Activated CD4-positive, alpha-beta T cell treated with anti-CD3 and anti-CD28 coated beads for 36 hours (primary cell): ENCODE data around the gene XRCC5. TPM values are rescaled to one million over a fixed set of nuclear protein-coding genes. Genes with fewer than 3 reads are reported as not detected.

Experiments used
- ATAC-seq: fragments of 200-7000 bp; cut with Tn5 transposase; one replicate; pipeline ENCODE4 v1.10.0; 2021; ENCODE audit warnings: mild to moderate bottlenecking, moderate library complexity
- CTCF ChIA-PET: fragments of 350-600 bp; sonication (Branson Sonifier 250); formaldehyde crosslinking; loops from one replicate; lab custom pipeline; 2021; ENCODE audit warnings: antibody characterized with exemption; lab: Charles Lee
- POLR2A ChIA-PET: fragments of 350-600 bp; sonication (Branson Sonifier 250); formaldehyde crosslinking; loops from one replicate; lab custom pipeline; 2021; ENCODE audit warnings: antibody characterized with exemption, inconsistent platforms; lab: Charles Lee
- DNase-seq: peaks from one replicate; pipeline ENCODE4 v3.0.0-alpha.2; 2020
- H3K27ac Mint-ChIP-seq: one replicate; pipeline ENCODE4 v1.8.0; 2021; ENCODE audit warnings: mixed read lengths
- H3K27me3 Mint-ChIP-seq: one replicate; pipeline ENCODE4 v1.8.0; 2021; ENCODE audit warnings: mixed read lengths
- H3K36me3 Mint-ChIP-seq: one replicate; pipeline ENCODE4 v1.8.0; 2021; ENCODE audit warnings: low read depth, mixed read lengths
- H3K4me1 Mint-ChIP-seq: one replicate; pipeline ENCODE4 v1.8.0; 2021; ENCODE audit warnings: mixed read lengths
- H3K4me3 Mint-ChIP-seq: one replicate; pipeline ENCODE4 v1.8.0; 2021; ENCODE audit warnings: mild to moderate bottlenecking, moderate library complexity, mixed read lengths
- H3K9me3 Mint-ChIP-seq: one replicate; pipeline ENCODE4 v1.8.0; 2021; ENCODE audit warnings: low read depth, mixed read lengths
- intact Hi-C, 2 experiments: fragments of 100-400 bp; cut with DNase I in 1 of 2; cut with micrococcal nuclease in 1 of 2; formaldehyde crosslinking; loops; one replicate each; pipeline versions ENCODE4 v1.14.2 to v1.15.1; 2022 to 2024; cut with DNase I, micrococcal nuclease
- total RNA-seq, 2 experiments: library from RNA; stranded (reverse); gene quantifications; one replicate each; pipeline ENCODE4 v1.2.3, GENCODE V29; 2021

XRCC5 gene
- total RNA-seq, 2 experiments from 2014 or later, result 395 to 536 TPM

- no peak overlapping the region for H3K4me3 Mint-ChIP-seq
- CTCF ChIA-PET, result interaction anchor here (1.2 to 2.4 kb wide), 2 partner anchors 18 to 26 kb away, joined by 3 to 7 read pairs; no protein-coding TSS in a partner anchor
- POLR2A ChIA-PET, result no interaction called here
- no peaks in the 10 kb centered on the region for H3K27me3 Mint-ChIP-seq
- peaks cover 71% of the 10 kb centered on the region for H3K4me1 Mint-ChIP-seq
- no peak for DNase-seq
- intact Hi-C loops, result no loop called here
- no peak for ATAC-seq
- no peaks in the 10 kb centered on the region for H3K9me3 Mint-ChIP-seq
- H3K36me3 Mint-ChIP-seq, result peaks cover 64% of the 10 kb centered on the region
- H3K27ac Mint-ChIP-seq, result peak overlapping the region; percentile 49
Observed at GRCh38 chr2:216189410-216189809, 80.3 kb downstream of the XRCC5 start.

DNA sequence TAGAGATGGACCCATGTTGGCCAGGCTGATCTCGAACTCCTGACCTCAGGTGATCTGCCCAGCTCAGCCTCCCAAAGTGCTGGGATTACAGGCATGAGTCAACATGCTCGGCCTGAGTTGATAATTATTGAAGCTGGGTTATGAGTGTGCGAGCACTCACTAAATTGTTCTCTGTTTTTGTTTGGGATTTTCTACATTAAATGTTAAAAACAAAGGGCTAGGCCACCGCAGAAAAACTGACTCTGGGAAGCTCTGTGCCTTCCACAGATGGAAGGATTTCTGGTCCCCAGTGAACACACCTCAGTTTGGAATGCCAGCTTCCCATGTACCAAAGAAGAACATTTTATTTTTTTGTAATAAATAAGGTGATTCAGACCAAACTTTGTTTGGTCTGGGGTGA, 83.0 kb downstream of the XRCC5 start:
- DNase-seq (no peak), ATAC-seq (no peak)
- Mint-ChIP-seq H3K27ac (peak overlapping the region; percentile 38), H3K4me3 (no peak overlapping the region), H3K27me3 (no peaks in the 10 kb centered on the region), H3K36me3 (peaks cover 77% of the 10 kb centered on the region), H3K4me1 (peaks cover 72% of the 10 kb centered on the region), H3K9me3 (no peaks in the 10 kb centered on the region)
- ChIA-PET POLR2A (no interaction called here), CTCF (no interaction called here)
- intact Hi-C loops, result no loop called here

DNA sequence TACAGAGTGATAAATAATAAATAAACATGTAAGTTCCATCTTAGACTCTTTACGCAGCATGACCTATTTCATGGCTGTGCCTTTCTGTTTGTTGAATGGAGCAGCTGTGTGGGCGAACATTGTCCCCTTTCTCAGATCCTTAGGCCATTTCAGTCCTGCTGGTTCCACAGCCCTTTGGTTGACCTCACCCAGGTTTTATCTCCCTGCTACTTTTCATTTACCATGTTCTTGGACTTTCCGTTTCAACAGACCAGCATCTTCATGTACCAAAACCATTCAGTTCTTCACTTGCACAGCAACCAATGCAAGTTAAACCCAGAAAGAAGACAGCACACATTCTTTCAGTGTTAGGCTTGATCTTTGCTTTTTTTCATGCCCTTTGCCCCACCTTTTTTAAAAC, 83.8 kb downstream of the XRCC5 start:
- Mint-ChIP-seq H3K36me3 (peaks cover 80% of the 10 kb centered on the region), H3K27ac (peak overlapping the region; percentile 40), H3K27me3 (no peaks in the 10 kb centered on the region), H3K9me3 (no peaks in the 10 kb centered on the region), H3K4me3 (no peak overlapping the region), H3K4me1 (peaks cover 71% of the 10 kb centered on the region)
- DNase-seq (no peak), ATAC-seq (no peak)
- intact Hi-C loops, result no loop called here
- ChIA-PET POLR2A (no interaction called here), CTCF (interaction anchor here (1.3 kb wide), 1 partner anchor 23 kb away, joined by 3 read pairs; no protein-coding TSS in a partner anchor)

DNA sequence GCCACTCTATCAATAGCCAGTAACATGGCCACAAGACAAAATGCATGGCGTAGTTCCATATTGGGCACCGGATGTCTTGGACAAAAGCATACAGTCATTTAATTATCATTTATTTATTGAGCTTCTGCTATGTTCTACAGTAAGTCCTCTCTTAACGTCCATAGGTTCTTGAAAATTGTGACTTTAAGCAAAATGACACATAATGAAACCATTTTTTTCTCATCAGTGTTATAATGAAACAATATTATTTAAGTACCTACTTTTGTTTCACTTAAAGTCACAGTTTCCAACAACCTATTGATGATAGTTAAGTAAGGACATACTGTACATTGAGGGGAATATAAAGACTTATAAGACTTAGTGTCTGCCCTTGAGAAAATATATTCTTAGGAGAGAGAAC, 84.9 kb downstream of the XRCC5 start:
- DNase-seq (no peak), ATAC-seq (peak; percentile 19)
- H3K36me3 Mint-ChIP-seq, result peaks cover 80% of the 10 kb centered on the region
- H3K27me3 Mint-ChIP-seq, result no peaks in the 10 kb centered on the region
- ChIA-PET POLR2A (interaction anchor here (2.2 kb wide), 1 partner anchor 12 kb away, joined by 12 read pairs; no protein-coding TSS in a partner anchor), CTCF (interaction anchor here (1.2 to 1.3 kb wide), 2 partner anchors 9 to 22 kb away, joined by 3 to 5 read pairs; no protein-coding TSS in a partner anchor)
- peaks cover 68% of the 10 kb centered on the region for H3K4me1 Mint-ChIP-seq
- no peaks in the 10 kb centered on the region for H3K9me3 Mint-ChIP-seq
- intact Hi-C loops, result loop anchor here (1.0 to 2.0 kb wide), 3 partner anchors 29 to 155 kb away; no protein-coding TSS in a partner anchor
- peak overlapping the region; percentile 18 for H3K4me3 Mint-ChIP-seq
- H3K27ac Mint-ChIP-seq, result peak overlapping the region; percentile 92

DNA sequence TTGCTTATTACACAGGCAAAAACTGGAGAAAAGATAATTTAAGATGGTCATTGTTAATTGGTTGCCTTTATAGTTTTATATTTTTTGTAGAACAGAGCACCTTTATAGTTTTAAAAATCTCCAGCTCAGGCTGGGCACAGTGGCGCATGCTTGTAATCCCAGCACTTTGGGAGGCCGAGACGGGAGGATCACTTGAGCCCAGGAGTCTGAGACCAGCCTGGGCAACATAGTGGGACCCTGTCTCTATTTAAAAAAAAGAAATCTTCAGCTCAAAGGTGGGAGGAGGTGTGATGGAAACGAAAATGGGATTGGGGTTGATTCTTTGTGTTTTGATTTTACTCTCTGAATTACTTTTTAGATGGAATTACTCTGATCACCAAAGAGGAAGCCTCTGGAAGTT, 85.4 kb downstream of the XRCC5 start:
- DNase-seq, result no peak
- ATAC-seq, result no peak
- Mint-ChIP-seq H3K27me3 (no peaks in the 10 kb centered on the region), H3K4me1 (peaks cover 66% of the 10 kb centered on the region), H3K36me3 (peaks cover 78% of the 10 kb centered on the region), H3K27ac (peak overlapping the region; percentile 92), H3K4me3 (peak overlapping the region; percentile 18), H3K9me3 (no peaks in the 10 kb centered on the region)
- POLR2A ChIA-PET, result interaction anchor here (0.6 to 2.2 kb wide), 4 partner anchors 12 to 1424 kb away, joined by 4 to 12 read pairs (median 4); no protein-coding TSS in a partner anchor
- intact Hi-C loops, result loop anchor here (1.0 to 2.0 kb wide), 3 partner anchors 28 to 155 kb away; no protein-coding TSS in a partner anchor
- CTCF ChIA-PET, result interaction anchor here (0.6 to 1.7 kb wide), 6 partner anchors 9 to 287 kb away, joined by 3 to 8 read pairs (median 4); partner anchors contain the start of gene SMARCAL1

DNA sequence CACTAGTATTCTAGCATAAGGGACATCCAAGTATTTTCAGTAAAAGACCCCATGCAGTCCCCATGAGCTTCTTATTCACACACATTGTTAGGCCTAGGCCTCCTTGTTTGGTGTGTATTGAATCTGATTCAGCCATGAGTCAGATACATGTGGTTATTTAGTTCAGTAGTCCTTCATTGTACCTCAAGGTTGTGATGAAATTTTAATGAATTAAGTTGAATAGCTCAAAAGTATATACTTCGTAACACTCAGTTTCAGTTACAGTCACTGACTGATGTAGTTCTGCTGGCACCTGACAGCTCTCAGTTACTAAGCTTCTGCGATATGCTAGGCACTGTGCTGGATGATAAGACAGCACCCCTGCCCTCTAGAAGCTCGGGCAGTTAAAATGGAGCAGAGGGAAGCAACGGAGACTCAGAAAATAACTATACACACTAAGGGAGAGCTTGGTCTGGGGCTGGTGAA, 86.4 kb downstream of the XRCC5 start:
- Mint-ChIP-seq H3K9me3 (no peaks in the 10 kb centered on the region), H3K4me3 (peak overlapping the region; percentile 1), H3K27ac (peak overlapping the region; percentile 92), H3K36me3 (peaks cover 79% of the 10 kb centered on the region), H3K27me3 (no peaks in the 10 kb centered on the region), H3K4me1 (peaks cover 69% of the 10 kb centered on the region)
- peak; percentile 62 for DNase-seq
- ATAC-seq, result peak; percentile 96
- ChIA-PET CTCF (interaction anchor here (0.7 to 1.7 kb wide), 13 partner anchors 9 to 219 kb away, joined by 3 to 8 read pairs (median 4); partner anchors contain the start of gene SMARCAL1), POLR2A (interaction anchor here (0.6 to 2.2 kb wide), 8 partner anchors 11 to 303 kb away, joined by 3 to 12 read pairs (median 4); partner anchors contain the start of gene RPL37A)
- intact Hi-C loops, result loop anchor here (1.0 to 5.0 kb wide), 6 partner anchors 11 to 217 kb away; partner anchors contain the start of gene SMARCAL1 (in 1 of the 2)

GRCh38 chr2:216201692-216202306, 92.7 kb downstream of the XRCC5 start:
- Mint-ChIP-seq H3K4me3 (no peak overlapping the region), H3K36me3 (peaks cover 85% of the 10 kb centered on the region), H3K27me3 (no peaks in the 10 kb centered on the region), H3K4me1 (peaks cover 76% of the 10 kb centered on the region), H3K9me3 (no peaks in the 10 kb centered on the region), H3K27ac (peak overlapping the region; percentile 20)
- ATAC-seq (no peak), DNase-seq (no peak)
- CTCF ChIA-PET, result no interaction called here
- POLR2A ChIA-PET, result no interaction called here
- intact Hi-C loops, result loop anchor here in 1 of 2 experiments (10.0 kb wide), 1 partner anchor 293 kb away; the partner anchor contains the start of gene RPL37A

- no peaks in the 10 kb centered on the region for H3K9me3 Mint-ChIP-seq
- peaks cover 78% of the 10 kb centered on the region for H3K4me1 Mint-ChIP-seq
- no peak for ATAC-seq
- CTCF ChIA-PET, result interaction anchor here (1.9 kb wide), 2 partner anchors 9 to 11 kb away, joined by 5 read pairs; no protein-coding TSS in a partner anchor
- H3K36me3 Mint-ChIP-seq, result peaks cover 85% of the 10 kb centered on the region
- no peak for DNase-seq
- H3K27me3 Mint-ChIP-seq, result no peaks in the 10 kb centered on the region
- H3K4me3 Mint-ChIP-seq, result no peak overlapping the region
- H3K27ac Mint-ChIP-seq, result peak overlapping the region; percentile 74
- POLR2A ChIA-PET, result no interaction called here
- intact Hi-C loops, result loop anchor here in 1 of 2 experiments (10.0 kb wide), 1 partner anchor 292 kb away; the partner anchor contains the start of gene RPL37A
Observed at GRCh38 chr2:216202626-216203250, 93.6 kb downstream of the XRCC5 start.

DNA sequence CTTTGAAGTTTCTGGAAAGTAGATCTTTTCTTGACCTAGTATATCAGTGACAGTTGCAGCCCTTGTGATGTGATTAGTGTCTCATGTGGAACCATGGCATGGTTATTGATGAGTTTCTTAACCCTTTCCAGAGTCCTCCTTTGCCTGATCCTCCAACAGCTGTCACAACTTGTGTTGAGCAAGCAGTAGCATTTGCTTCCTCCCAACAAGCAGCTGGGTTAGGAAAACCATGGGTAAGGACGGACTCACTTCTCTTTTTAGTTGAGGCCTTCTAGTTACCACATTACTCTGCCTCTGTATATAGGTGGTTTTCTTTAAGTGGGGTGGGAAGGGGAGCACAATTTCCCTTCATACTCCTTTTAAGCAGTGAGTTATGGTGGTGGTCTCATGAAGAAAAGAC, 96.3 kb downstream of the XRCC5 start:
- H3K36me3 Mint-ChIP-seq, result peaks cover 81% of the 10 kb centered on the region
- no peak for DNase-seq
- H3K4me1 Mint-ChIP-seq, result peaks cover 73% of the 10 kb centered on the region
- no peaks in the 10 kb centered on the region for H3K27me3 Mint-ChIP-seq
- no peak overlapping the region for H3K4me3 Mint-ChIP-seq
- H3K9me3 Mint-ChIP-seq, result no peaks in the 10 kb centered on the region
- no peak for ATAC-seq
- H3K27ac Mint-ChIP-seq, result peak overlapping the region; percentile 94
- ChIA-PET CTCF (interaction anchor here (1.3 kb wide), 1 partner anchor 10 kb away, joined by 5 read pairs; no protein-coding TSS in a partner anchor), POLR2A (interaction anchor here (1.6 kb wide), 1 partner anchor 10 kb away, joined by 12 read pairs; no protein-coding TSS in a partner anchor)
- intact Hi-C loops, result loop anchor here (5.0 to 10.0 kb wide), 4 partner anchors 142 to 1017 kb away; partner anchors contain the start of gene RPL37A (in 1 of the 2)

DNA sequence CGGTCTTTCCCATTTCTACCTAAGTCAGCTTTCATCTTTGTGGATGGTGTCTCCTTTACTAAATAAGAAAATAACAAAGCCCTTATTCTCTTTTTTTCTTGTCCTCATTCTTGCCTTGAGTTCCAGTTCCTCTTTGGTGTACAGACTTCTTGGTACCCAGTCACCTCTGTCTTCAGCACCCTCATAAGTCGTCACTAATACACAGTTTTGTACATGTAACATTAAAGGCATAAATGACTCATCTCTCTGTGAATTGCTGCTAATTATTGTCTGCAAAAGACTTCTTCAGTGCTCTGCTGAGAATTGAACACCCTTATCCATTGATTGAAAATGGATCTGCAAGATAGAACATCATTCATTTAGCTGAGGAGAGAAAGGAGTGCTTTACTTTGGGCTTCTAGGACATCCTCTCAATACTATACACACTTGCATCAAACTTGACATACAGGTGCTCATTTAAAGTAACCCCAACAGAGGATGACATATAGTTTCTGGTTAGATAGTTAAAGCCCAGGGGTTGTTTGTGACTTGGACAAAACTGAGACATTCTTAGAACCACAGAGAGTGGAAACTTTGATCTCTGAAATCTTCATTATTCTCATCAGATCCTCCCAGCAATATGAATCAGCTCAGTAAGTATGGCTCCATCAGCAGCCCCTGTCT, 97.0 kb downstream of the XRCC5 start:
- intact Hi-C loops, result loop anchor here (1.0 to 10.0 kb wide), 7 partner anchors 11 to 1016 kb away; partner anchors contain the start of gene RPL37A (in 1 of the 2)
- H3K27me3 Mint-ChIP-seq, result no peaks in the 10 kb centered on the region
- H3K36me3 Mint-ChIP-seq, result peaks cover 74% of the 10 kb centered on the region
- POLR2A ChIA-PET, result interaction anchor here (1.6 kb wide), 1 partner anchor 11 kb away, joined by 12 read pairs; no protein-coding TSS in a partner anchor
- H3K4me1 Mint-ChIP-seq, result peaks cover 72% of the 10 kb centered on the region
- H3K9me3 Mint-ChIP-seq, result no peaks in the 10 kb centered on the region
- ATAC-seq, result peak; percentile 88
- CTCF ChIA-PET, result interaction anchor here (0.7 to 1.3 kb wide), 4 partner anchors 11 to 172 kb away, joined by 4 to 5 read pairs (median 4); no protein-coding TSS in a partner anchor
- H3K4me3 Mint-ChIP-seq, result no peak overlapping the region
- H3K27ac Mint-ChIP-seq, result peak overlapping the region; percentile 94
- no peak for DNase-seq
